Ectodermal cell (in vitro differentiated cells): ENCODE results near the gene TUBD1.
"Not testable (repeated sequence)": the region's sequence is repeated elsewhere in the genome, so short reads cannot be mapped to it uniquely, and the experiment has no call there.

Experiments
- H3K27ac ChIP-seq: 2 replicates; pipeline ENCODE4 v1.7.0; 2013; ENCODE audit warnings: mild to moderate bottlenecking, low read depth, low read length; ENCODE audit not compliant: insufficient read depth, poor library complexity, severe bottlenecking
- H3K27me3 ChIP-seq: 2 replicates; pipeline ENCODE4 v1.7.0; 2013; ENCODE audit warnings: mild to moderate bottlenecking, low read length; ENCODE audit not compliant: insufficient read depth, control insufficient read depth, poor library complexity, severe bottlenecking
- H3K36me3 ChIP-seq: one replicate; pipeline ENCODE4 v1.7.0; 2013; ENCODE audit warnings: low read length; ENCODE audit not compliant: control insufficient read depth, insufficient read depth
- H3K4me1 ChIP-seq: one replicate; pipeline ENCODE4 v1.7.0; 2013; ENCODE audit warnings: low read length; ENCODE audit not compliant: control insufficient read depth, insufficient read depth
- H3K4me3 ChIP-seq: 2 replicates; pipeline ENCODE4 v1.7.0; 2013; ENCODE audit warnings: low read depth, low read length, control low read depth; ENCODE audit not compliant: insufficient read depth
- H3K9me3 ChIP-seq: 2 replicates; pipeline ENCODE4 v1.7.0; 2013; ENCODE audit warnings: mild to moderate bottlenecking, low read length, moderate library complexity; ENCODE audit not compliant: control insufficient read depth
- WGBS, 2 experiments: methylation state at CpG; one replicate each; pipeline ENCODE4 v1.1.7; 2013; ENCODE audit warnings: missing lambda C conversion rate in 2 of 2; 5-methylcytosine and 5-hydroxymethylcytosine counted together

TUBD1 gene

DNA sequence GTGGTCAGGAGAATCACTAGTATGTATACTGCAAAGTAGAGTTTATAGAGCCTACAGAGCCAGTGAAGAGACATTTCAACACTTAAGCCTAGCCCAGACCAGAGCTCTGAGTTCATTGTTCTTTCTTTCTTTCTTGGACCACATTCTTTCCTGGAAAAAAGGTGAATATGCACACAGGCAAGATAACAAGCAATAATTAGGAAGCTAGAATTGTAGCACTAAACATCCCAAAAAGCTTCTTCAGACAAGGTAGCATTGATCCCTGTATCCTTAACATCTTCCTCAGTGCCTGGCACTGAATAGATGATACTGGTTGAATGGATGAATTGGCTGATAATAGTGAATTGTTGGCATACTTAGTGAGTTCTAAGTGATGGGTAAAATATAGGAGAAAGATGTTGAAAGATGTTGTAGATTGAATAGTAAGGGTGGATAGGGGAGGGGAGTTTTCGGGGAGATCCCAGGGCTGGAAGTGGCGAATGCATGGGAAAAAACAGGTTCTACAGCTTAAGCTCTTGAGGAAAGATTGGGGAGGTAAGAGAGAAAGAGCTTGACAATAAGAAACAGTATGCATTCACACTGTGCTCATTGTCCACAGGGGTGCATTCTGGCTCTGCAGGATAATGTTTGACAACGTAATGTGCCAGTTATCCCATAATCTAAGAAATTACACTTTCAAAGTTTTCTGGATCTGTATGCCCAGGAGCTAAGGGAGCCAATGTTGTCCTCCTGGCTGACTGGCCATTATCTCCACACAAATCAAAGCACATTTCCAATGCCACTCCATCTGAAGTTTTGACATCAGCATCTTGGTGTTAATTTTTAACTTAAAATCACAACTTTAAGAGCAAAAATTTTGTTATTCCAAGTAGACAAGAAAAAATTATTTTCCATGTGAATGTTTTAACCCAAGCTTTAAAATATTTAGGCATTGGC is 35.6 kb downstream of the TUBD1 start:
- Histone ChIP-seq H3K36me3 (no peaks in the 10 kb centered on the region), H3K4me1 (no peaks in the 10 kb centered on the region), H3K27ac (no peak overlapping the region), H3K27me3 (no peaks in the 10 kb centered on the region), H3K9me3 (no peaks in the 10 kb centered on the region), H3K4me3 (no peak overlapping the region)
- 76 to 81% methylated on average over 3 of the region's 3 CpGs for WGBS, 2 experiments

- WGBS, 2 experiments, result 93 to 95% methylated on average over 10 of the region's 10 CpGs
- not testable (repeated sequence) for H3K27ac ChIP-seq
These were observed 38.6 kb downstream of the TUBD1 start for GRCh38 chr17:59853919-59854729.

GRCh38 chr17:59853168-59853918 is 39.4 kb downstream of the TUBD1 start:
- H3K36me3 ChIP-seq, result no peaks in the 10 kb centered on the region
- no peaks in the 10 kb centered on the region for H3K4me1 ChIP-seq
- 82 to 86% methylated on average over 14 of the region's 14 CpGs for WGBS, 2 experiments
- no peak overlapping the region for H3K27ac ChIP-seq
- H3K4me3 ChIP-seq, result no peak overlapping the region
- no peaks in the 10 kb centered on the region for H3K9me3 ChIP-seq
- no peaks in the 10 kb centered on the region for H3K27me3 ChIP-seq

More at GRCh38 chr17:59853919-59854729, 38.6 kb downstream of the TUBD1 start:
- not testable (repeated sequence) for H3K36me3 ChIP-seq, H3K27me3 ChIP-seq, H3K9me3 ChIP-seq, H3K4me3 ChIP-seq, H3K4me1 ChIP-seq

- 93 to 95% methylated on average over 7 of the region's 7 CpGs for WGBS, 2 experiments
- not testable (repeated sequence) for H3K4me1 ChIP-seq, H3K9me3 ChIP-seq, H3K36me3 ChIP-seq, H3K4me3 ChIP-seq, H3K27me3 ChIP-seq, H3K27ac ChIP-seq
These were observed 39.9 kb downstream of the TUBD1 start for GRCh38 chr17:59852847-59853167.

- Histone ChIP-seq H3K4me1 (no peaks in the 10 kb centered on the region), H3K27ac (no peak overlapping the region), H3K4me3 (no peak overlapping the region), H3K36me3 (no peaks in the 10 kb centered on the region), H3K27me3 (no peaks in the 10 kb centered on the region), H3K9me3 (no peaks in the 10 kb centered on the region)
- whole genome bisulfite sequencing, 2 experiments, result 91 to 94% methylated on average over 13 to 14 of the region's 14 CpGs
These were observed 41.0 kb downstream of the TUBD1 start for GRCh38 chr17:59851439-59852375.

DNA sequence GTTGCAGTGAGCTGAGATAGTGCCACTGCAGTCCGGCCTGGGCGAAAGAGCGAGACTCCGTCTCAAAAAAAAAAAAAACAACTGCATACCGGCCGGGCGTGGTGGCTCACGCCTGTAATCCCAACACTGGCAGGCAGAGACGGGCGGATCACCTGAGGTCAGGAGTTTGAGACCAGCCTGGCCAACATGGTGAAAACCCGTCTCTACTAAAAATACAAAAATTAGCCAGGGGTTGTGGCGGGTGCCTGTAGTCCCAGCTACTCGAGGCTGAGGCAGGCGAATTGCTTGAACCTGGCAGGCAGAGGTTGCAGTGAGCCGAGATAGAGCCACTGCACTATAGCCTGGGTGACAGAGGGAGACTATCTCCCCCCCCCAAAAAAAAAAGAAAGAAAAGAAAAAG is 42.4 kb downstream of the TUBD1 start:
- not testable (repeated sequence) for H3K36me3 ChIP-seq, H3K4me1 ChIP-seq, H3K27ac ChIP-seq, H3K9me3 ChIP-seq, H3K4me3 ChIP-seq, H3K27me3 ChIP-seq
- 89 to 90% methylated on average over 14 to 15 of the region's 15 CpGs for WGBS, 2 experiments

DNA sequence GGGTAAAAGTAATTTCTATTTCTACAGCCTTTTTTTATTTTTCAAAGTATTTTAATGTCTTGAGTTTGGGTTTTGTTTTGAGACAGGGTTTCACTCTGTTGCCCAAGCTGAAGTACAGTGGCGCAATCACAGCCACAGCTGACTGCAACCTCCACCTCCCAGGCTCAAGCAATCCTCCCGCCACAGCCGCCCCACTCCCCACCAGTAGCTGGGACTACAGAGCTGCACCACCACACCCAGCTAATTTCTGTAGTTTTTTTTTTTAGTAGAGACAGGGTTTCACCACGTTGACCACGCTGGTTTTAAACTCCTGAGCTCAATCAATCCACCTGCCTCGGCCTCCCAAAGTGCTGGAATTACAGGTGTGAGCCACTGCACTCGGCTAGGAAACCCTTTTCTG is 44.0 kb downstream of the TUBD1 start:
- Histone ChIP-seq H3K27ac (no peak overlapping the region), H3K9me3 (no peaks in the 10 kb centered on the region), H3K4me1 (no peaks in the 10 kb centered on the region), H3K4me3 (no peak overlapping the region), H3K27me3 (no peaks in the 10 kb centered on the region), H3K36me3 (no peaks in the 10 kb centered on the region)
- 81 to 88% methylated on average over 7 of the region's 7 CpGs for WGBS, 2 experiments

DNA sequence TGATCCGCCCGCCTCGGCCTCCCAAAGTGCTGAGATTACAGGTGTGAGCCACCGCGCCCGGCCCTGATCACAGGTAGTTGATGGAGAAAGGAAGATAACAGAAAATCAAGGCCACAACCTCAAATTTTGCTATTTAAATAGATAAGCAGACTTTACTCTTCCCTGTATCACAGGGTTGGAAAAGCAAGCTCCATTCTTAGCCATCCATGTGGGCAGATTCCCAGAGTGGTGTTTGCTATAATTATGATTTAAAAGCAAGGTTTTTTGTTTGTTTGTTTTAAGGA is 44.4 kb downstream of the TUBD1 start:
- Histone ChIP-seq H3K27ac (no peak overlapping the region), H3K9me3 (no peaks in the 10 kb centered on the region), H3K36me3 (no peaks in the 10 kb centered on the region), H3K27me3 (no peaks in the 10 kb centered on the region), H3K4me3 (no peak overlapping the region), H3K4me1 (no peaks in the 10 kb centered on the region)
- WGBS, 2 experiments, result 96 to 99% methylated on average over 6 of the region's 6 CpGs

- Histone ChIP-seq H3K4me3 (no peak overlapping the region), H3K9me3 (no peaks in the 10 kb centered on the region), H3K27ac (no peak overlapping the region), H3K36me3 (no peaks in the 10 kb centered on the region), H3K27me3 (no peaks in the 10 kb centered on the region), H3K4me1 (no peaks in the 10 kb centered on the region)
- whole genome bisulfite sequencing, 2 experiments, result 74% methylated on average over 7 of the region's 7 CpGs
These were observed 46.2 kb downstream of the TUBD1 start for GRCh38 chr17:59846394-59847165.
